T-helper 1 cell treated with Interleukin-12 subunit alpha and Interleukin-12 subunit beta and Interleukin-4 antibody, amounts not matched to agents 30 ng/mL and 1 ng/mL, for 36 hours (primary cell): ENCODE results near the gene USP30. TPM values are rescaled to one million over a fixed set of nuclear protein-coding genes. Genes with fewer than 3 reads are reported as not detected.

Experiments used
- intact Hi-C: fragments of 100-400 bp; cut with micrococcal nuclease; formaldehyde crosslinking; loops from one replicate; pipeline ENCODE4 v1.15.1; 2024
- total RNA-seq: library from RNA; stranded (reverse); gene quantifications from 2 replicates; pipeline ENCODE4 v1.2.3, GENCODE V29; 2022

USP30 gene
- total RNA-seq, 1 donor from 2014 or later = 4.1 TPM

- intact Hi-C loops = no loop called here
Measured at GRCh38 chr12:109120557-109120956, 68.2 kb downstream of the USP30 start.

- intact Hi-C loops = no loop called here
Measured at GRCh38 chr12:109121346-109121880, 69.0 kb downstream of the USP30 start.

GRCh38 chr12:109124878-109125648, 72.7 kb downstream of the USP30 start:
- intact Hi-C loops = no loop called here

GRCh38 chr12:109125791-109126190, 73.4 kb downstream of the USP30 start:
- intact Hi-C loops = no loop called here

- intact Hi-C loops = no loop called here
Measured at GRCh38 chr12:109126784-109127183, 74.4 kb downstream of the USP30 start.

- intact Hi-C loops = no loop called here
Measured at GRCh38 chr12:109127533-109128242, 75.3 kb downstream of the USP30 start.

- intact Hi-C loops = no loop called here
Measured at GRCh38 chr12:109130297-109131153, 78.1 kb downstream of the USP30 start.

- intact Hi-C loops = no loop called here
Measured at GRCh38 chr12:109131154-109132050, 79.0 kb downstream of the USP30 start.

- intact Hi-C loops = no loop called here
Measured at GRCh38 chr12:109134186-109134917, 82.0 kb downstream of the USP30 start.

- intact Hi-C loops = no loop called here
Measured at GRCh38 chr12:109137055-109137454, 84.7 kb downstream of the USP30 start.

Other genes starting within 250 kb of the USP30 start
- 27.4 and 29.1 TPM in 2 replicates for gene SSH1, start 195.0 kb upstream of the USP30 start, total RNA-seq
- gene DAO, start 172.5 kb upstream of the USP30 start, total RNA-seq = not detected in 2 replicates
- gene SVOP, start 31.5 kb upstream of the USP30 start, total RNA-seq = not detected in 2 replicates
- 17.0 and 18.6 TPM in 2 replicates for gene ALKBH2, start 40.9 kb downstream of the USP30 start, total RNA-seq
- gene UNG, start 45.0 kb downstream of the USP30 start, total RNA-seq = 48.0 and 52.6 TPM in 2 replicates
- 7.5 and 9.0 TPM in 2 replicates for gene ACACB, start 64.0 kb downstream of the USP30 start, total RNA-seq